HG03097 (cell line): ENCODE measurements around the gene CREB5.

Source experiments
- ATAC-seq: cut with Tn5 transposase; IDR thresholded peaks from one replicate; pipeline ENCODE4 v1.9.1; 2021; ENCODE audit not compliant: unreplicated experiment, low FRiP score

CREB5 gene

GRCh38 chr7:28570970-28571288, 158.6 kb downstream of the CREB5 start:
- ATAC-seq, result no peak

- ATAC-seq, result no peak
These were observed 159.1 kb downstream of the CREB5 start for GRCh38 chr7:28571405-28571804.

GRCh38 chr7:28572321-28573058, 160.2 kb downstream of the CREB5 start:
- no peak for ATAC-seq

- no peak for ATAC-seq
These were observed 160.8 kb downstream of the CREB5 start for GRCh38 chr7:28573059-28573553.

GRCh38 chr7:28573651-28574301, 161.5 kb downstream of the CREB5 start:
- ATAC-seq, result no peak

- no peak for ATAC-seq
These were observed 162.9 kb downstream of the CREB5 start for GRCh38 chr7:28575241-28575643.

GRCh38 chr7:28576656-28577055, 164.3 kb downstream of the CREB5 start:
- ATAC-seq, result no peak

- ATAC-seq, result no peak
These were observed 167.3 kb downstream of the CREB5 start for GRCh38 chr7:28579571-28579970.

GRCh38 chr7:28580665-28581064, 168.3 kb downstream of the CREB5 start:
- ATAC-seq, result no peak

- ATAC-seq, result no peak
These were observed 169.0 kb downstream of the CREB5 start for GRCh38 chr7:28581351-28581750.

- ATAC-seq, result no peak
These were observed 169.9 kb downstream of the CREB5 start for GRCh38 chr7:28582226-28582625.

GRCh38 chr7:28584235-28584634, 171.9 kb downstream of the CREB5 start:
- no peak for ATAC-seq

- ATAC-seq, result no peak
These were observed 174.4 kb downstream of the CREB5 start for GRCh38 chr7:28586736-28587135.

GRCh38 chr7:28587211-28587610, 174.9 kb downstream of the CREB5 start:
- ATAC-seq, result no peak

GRCh38 chr7:28588602-28589001, 176.3 kb downstream of the CREB5 start:
- ATAC-seq, result no peak

GRCh38 chr7:28591041-28591674, 178.8 kb downstream of the CREB5 start:
- ATAC-seq, result no peak

- ATAC-seq, result no peak
These were observed 179.5 kb downstream of the CREB5 start for GRCh38 chr7:28591725-28592349.

- ATAC-seq, result no peak
These were observed 180.5 kb downstream of the CREB5 start for GRCh38 chr7:28592861-28593260.

GRCh38 chr7:28595076-28595475, 182.8 kb downstream of the CREB5 start:
- no peak for ATAC-seq

GRCh38 chr7:28595801-28596200, 183.5 kb downstream of the CREB5 start:
- ATAC-seq, result no peak

- no peak for ATAC-seq
These were observed 184.1 kb downstream of the CREB5 start for GRCh38 chr7:28596245-28596935.
